Stimulated activated CD4-positive, alpha-beta T cell treated with anti-CD3 and anti-CD28 coated beads, Interleukin-1b, Interleukin-23, amount 100 ng/mL, for 1 hour (primary cell): ENCODE measurements around the gene GSS.

Experiments
- DNase-seq, 2 donors: peaks; one replicate each; pipeline ENCODE4 v3.0.0-alpha.2; 2020; ENCODE audit warnings: low read depth in 2 of 2

Gene GSS

DNA sequence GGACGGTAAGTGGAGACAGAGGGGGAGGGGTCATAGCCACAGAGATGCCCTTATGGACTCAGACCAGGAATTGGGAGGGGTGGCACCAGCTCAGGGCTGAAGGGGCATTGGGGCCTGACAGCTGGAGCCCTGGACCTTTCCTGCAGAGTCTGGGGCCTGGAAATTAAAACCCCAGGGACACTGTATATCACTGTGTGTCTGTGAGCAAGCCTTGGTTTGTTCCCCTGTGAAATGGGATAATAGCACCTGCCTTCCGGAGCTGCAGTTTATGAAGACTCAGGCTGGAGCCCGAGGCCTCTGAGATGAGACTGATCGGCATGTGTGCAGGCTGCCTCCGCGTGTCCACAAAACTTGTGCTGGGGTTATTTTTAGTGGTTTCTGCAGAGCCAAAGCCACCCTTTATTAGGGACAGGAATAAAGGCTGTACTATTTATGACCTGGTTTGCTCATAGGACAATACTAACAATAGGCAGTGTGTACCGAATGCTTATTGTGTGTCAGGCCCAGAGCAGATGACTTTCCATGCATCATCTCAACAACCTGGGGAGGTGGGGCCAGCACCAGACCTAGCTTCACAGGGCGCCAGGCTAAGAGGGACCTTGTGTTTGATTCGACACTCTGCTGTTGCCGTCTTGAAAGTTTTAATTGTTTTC is 22.6 kb upstream of the GSS start:
- DNase-seq = no peak

DNA sequence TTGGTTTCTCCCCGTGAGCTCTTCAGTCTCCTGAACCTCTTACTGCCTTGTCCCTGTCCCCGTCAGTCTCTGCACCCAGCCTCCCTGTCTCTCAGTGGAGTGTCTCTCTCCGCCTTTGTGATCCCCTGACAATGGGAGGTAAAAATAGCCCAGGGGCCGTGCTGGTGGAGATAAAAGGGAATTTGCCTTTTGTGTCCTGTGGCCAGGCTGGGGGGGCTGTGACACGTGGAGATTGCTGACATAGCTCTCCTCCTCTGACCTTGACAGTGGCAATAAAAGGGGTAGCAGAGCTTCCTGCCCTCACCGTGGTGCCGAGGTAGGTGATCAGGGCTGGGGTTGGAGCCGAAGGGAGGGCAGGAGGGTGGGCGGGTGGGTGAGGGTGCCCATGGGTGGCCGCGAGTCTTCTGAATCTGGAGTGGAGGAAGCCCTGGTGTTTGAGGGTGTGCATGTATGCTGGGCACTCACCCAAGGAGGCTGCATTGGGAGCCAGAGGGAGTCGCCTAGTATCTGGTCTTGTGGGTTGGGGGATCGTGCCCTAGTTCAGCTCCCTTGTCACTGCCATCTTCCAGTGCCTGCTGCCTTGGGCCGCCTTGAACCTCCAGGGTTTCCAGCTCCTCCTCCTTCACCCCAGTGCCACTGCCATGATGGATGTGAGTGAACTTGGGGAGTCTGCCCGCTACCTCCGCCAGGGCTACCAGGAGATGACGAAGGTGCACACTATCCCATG is 21.9 kb upstream of the GSS start:
- no peak for DNase-seq

DNA sequence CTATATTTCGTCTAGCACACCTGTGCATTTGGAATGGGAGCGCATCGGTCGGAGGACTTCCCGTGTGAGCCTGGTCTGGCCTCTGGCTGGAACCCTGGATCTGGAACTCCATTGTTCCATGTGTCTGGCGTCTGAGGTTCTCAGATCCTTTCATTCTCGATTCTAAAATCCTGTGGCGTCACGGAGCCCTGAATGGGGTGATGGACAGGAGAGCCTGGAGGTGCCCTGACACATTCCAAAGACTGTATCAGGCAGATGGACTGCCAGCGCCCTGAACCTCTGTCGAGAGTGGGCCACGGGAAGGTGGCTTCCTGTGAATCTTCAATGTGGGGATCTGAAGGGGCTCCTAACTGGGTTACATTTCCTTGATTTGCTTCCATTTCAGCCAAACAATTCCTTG is 20.7 kb upstream of the GSS start:
- no peak for DNase-seq

DNA sequence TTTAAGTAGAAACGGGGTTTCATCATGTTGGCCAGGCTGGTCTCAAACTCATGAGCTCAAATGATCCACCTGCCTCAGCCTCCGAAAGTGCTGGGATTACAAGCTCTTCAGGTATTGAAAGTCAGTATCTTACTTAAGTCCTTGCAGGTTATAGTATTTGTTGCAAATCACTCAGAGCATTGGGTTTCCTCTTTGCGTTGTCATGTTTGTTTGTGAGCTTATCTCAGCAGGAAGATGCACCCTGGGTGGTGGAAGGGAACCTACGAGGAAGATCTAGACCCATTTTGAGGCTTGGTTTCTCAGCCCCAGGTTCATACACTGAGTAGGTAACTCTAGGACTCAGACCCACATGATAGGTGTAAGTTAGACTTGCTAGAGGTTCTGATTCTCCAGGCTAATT is 18.6 kb upstream of the GSS start:
- no peak for DNase-seq

DNA sequence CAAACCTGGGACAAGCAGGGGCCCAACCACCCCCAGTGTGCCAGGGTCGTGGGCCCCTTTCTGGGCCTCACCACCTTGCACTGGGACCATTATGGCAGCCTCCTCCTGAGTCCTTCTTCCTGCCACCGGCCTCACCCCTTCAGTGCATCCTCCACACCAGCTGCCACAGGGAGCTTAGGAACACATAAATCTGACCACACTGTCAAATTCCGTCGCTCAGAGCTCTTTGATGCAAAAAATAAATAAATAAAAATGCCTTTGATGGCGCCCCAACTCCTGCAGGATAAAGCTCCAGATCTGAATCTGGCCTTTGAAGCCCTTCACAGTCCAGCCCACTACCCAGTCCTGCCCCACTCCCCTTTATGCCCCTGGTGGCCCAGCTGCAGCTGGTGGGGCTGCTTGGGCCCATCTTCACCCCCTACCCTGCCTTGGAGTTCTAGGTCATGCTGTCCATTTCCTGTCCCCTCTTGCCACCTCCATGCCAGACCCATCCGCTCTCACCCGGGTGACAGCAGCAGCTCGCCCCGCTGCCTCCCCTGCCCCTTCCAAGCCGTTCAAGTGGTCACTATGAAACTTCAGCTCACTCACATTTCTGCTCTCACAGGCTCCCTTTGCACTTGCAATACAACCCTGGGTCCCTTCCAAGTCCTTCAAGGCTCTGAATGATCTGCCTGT is 16.1 kb upstream of the GSS start:
- no peak for DNase-seq

DNA sequence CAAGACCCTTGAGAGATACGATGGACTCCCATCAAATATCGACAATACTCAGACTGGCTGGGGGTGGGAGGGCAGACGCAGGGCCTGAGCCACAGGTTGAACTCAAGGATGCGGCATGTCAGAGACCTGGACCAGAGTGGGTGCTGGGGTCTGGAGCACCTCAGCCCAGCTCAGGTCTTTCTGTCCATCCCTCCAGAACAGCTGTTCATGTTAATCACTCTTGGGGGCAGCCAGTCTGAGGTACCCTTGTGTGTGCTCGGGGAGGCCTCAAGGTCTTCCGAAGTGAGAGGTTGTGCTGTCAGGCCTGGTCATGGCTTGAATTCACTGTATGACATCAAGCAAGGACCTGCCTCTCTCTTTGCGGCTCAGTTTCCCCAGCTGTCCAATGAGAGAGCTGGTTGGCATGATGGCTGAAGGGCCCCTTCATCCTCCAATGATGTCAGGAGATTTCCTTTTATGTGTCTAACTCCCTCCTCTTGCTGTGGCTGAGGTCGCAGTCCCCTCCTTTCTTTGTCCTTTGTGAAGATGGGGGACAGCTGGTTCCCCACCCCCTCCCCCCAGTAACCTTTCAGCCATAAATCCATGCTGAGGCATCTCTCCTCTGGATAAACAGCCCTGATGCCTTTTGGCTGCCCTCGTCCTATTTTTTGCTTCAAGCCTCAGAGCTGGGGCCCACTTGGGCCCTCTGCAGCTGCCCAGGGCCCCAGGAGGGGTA is 15.4 kb upstream of the GSS start:
- DNase-seq = no peak

DNA sequence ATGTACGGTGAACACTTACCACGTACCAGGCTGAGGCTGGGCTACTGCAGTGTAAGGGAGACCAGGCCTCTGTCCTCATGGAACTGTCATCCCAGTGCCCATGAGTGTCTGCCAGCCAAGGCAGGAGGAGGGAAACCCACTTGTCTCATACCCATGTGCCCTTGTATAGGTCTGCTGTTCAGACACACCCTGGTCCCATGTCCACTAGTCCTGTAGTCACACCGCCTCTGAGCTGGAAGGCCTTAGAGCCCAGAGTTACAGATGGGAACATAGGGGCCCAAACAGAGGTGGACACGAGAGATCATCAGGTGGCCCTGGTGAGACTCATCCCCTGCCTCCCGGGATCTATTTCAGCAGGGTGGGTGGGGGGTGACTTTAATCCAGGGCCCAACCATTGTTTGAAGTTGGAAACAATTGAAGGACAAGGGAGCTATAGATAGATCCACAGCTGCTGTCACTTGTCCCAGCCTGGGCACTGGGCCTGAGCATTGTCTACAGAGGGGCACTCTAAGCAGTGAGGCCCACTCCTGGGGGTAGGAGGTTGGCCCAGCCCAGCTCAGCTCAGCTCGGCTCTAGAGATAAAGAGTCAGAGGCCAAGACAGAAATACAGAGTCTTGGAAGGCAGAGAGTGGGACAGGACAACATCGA is 14.7 kb upstream of the GSS start:
- DNase-seq = no peak

DNA sequence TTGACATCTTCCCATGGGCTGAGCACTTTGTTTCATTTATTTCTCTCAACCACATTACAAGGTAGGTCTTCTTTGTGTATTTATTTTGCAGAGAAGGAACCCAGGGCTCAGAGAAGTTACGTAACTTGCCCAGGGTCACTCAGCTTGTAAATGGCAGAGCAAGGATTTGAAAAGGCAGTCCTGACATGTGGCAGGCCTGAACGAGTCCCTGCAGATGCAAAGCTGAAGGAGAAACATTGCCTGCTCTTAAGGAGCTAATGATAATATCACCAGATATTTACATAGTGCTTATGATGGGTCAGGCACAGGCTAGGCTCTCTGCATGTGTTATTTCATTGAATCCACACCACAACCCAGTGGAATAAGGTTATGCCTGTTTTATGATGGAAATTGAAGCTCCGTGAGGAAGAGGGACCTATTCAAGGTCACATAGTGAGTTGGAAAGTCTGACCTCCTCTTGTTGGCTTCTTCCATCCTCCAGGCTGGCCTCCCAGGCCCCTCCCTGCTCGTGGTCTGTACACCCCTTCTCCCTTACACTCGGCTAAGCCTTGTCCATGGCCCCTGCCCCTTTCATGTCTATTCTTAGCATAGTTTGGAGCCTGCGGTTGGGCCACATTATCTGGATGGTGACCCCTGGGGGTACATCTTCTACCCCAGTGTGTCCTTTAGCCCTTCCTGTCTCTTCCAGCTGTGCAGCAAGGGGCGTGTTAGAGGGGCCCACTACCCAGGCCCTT is 12.6 kb upstream of the GSS start:
- DNase-seq = no peak

DNA sequence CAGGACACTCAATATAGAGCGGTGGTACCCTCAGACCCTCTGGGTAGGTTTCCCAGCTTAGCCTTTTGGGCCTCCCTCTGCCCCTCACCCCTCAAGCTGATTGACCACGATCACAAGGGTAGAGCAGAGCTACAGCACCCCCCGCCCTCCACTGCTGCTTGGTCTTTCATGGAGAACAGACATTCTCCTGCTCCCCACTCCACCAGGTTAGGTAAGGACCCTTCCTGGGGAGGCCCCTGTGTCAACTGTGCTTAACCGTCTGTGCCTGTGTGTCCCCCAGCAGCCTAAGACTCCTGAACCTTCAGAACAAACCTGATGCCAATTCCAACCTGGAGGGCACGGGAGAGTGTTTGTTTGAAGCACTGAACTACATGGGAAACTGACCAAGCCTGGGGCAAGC is 11.8 kb upstream of the GSS start:
- no peak for DNase-seq

DNA sequence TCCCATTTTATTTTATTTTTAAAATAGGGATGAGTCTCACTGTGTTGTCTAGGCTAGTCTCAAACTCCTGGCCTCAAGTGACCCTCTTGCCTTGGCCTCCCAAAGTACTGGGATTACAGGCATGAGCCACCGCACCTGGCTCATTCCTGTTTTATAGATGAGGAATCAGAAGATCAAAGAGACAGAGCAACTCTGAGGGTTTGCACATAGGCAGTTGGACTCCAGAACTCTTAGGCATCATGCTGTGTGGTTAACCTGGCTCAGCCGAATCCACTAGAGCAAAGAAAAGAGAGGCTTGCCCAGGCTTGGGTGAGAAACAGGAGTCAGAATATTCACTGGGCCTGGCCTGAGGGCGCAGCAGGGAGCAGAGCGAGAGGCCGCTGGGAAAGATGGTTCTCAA is 9.4 kb upstream of the GSS start:
- DNase-seq = no peak

DNA sequence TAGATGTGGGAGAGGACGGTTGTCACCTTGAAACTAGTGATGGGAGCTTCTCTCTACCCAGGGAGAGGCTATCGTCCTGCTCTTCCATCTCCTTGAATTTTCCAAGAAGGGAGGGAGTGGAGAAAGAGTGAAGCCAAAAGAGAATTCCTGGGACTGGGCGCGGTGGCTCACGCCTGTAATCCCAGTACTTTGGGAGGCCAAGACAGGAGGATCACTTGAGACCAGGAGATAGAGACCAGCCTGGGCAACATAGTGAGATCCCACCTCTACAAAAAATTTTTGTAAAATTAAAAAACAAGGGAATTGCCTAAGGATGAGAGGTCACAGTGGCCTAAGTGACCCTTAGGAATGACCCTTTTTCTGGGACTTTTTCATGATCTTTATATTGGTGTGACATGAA is 8.9 kb upstream of the GSS start:
- DNase-seq = no peak

DNA sequence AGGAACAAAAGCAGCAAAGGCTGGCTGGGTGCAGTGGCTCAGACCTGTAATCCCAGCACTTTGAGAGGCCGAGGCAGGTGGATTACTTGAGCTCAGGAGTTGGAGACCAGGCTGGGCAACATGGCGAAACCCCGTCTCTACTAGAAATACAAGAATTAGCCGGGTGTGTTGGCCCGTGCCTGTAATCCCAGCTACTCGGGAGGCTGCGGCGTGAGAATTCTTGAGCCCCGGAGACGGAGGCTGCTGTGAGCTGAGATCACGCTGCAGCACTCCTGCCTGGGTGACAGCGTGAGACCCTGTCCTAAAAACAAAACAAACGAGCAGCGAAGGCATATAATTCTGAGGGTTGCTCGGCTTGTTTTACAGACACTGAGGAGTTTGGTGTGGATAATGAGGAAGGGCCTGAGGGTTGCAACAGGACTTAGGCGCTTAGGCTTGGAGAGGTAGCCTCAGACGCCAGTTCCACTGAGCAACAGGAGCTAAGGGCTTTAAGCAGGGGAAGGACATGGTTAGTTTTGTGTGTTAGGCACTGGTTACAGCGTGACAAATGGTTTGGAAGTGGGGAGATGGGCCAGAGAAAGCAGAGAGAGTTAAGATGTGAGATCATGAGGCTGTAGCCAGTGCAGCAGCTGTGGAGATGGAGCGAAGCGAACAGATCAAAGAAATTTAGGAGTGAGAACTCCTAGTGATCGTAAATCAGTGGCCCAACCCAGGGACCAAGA is 1.3 kb upstream of the GSS start:
- no peak for DNase-seq

DNA sequence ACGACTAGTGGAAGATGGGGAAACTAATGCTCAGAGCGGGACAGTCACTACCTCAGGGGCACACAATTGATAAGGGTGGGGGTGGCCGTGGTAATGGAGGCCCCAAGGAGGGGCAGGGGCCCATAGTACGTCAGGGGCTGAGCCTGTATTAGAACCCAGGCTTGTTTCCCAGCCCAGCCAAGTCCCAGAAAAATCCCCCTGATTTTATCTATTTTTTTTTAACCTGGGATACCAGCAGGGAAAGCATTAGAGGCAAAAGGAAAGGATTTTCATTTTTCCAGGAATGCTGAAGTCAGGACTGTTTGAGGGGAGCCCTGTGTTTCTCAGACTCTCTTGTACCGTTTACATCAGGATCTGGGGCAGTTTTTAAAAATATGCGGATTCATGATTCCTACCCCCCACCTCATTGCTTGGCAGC is 444 bp upstream of the GSS start:
- no peak for DNase-seq

DNA sequence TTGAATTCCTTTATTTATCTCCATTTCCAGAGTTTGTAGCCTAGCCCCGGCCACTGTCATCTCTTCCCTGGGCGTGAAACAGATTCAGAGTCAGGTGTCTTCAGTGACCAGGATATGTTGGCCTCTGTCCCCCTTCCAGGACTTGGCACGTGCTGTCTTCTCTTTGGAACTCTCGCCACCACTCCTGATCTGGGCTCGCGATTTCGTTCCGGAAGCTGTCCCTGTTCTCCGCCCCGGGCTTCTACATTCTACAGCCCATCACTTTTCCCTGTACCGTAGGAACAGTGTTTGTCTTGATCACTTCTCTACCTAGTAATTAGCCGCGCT is 739 bp downstream of the GSS start:
- no peak for DNase-seq

DNA sequence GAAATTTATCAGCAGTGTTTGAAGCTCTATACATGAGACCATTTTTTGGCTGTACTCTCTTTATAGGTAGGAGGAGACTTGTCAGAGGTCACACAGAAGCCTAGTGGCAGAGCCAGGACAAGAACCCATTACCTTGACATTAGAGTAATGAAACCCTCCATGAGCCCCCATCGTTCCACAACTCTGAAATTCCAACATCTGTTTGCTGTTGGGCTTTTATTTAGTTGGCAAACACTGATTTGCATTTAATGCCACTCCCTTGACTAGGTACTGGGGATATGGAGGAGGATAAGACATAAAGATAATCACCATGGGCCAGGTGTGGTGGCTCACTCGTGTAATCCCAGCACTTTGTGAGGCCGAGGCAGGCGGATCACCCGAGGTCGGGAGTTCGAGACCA is 1.6 kb downstream of the GSS start:
- no peak for DNase-seq

DNA sequence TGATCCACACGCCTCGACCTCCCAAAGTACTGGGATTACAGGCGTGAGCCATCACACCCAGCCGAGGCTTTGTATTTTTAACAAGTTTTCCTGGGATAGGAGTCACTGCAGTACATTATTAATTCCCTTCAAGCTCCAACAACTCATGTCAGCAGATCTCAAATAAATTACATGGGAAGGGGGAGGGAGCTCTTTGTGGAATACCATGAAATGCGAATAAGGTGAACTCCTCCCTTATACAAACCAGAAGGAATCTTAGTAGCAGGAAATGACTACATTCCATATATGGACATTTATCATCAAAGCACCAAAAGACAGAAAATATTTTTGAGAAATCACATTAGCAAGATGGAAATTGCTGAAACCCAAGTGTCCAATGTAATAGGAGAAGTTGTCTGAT is 2.9 kb downstream of the GSS start:
- no peak for DNase-seq

DNA sequence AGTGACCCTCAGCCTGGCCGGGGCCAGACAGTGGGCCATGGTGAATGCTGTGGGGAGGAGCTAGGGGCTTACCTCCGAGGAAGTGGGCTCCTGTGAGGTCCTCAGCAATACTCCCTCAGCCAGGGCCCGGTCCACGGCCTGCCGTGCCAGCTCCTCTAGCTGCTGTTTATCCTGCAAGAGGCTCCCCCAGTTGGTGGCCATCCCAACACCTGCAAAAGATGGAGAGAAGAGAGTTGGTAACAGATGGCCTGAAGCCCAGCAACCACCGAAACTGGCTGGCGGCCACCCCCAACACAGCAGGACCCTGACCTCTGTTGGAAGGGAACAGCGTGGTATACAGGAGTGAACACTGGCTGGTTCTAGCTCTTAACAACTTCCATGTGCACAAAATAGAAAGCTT is 4.0 kb downstream of the GSS start:
- no peak for DNase-seq

DNA sequence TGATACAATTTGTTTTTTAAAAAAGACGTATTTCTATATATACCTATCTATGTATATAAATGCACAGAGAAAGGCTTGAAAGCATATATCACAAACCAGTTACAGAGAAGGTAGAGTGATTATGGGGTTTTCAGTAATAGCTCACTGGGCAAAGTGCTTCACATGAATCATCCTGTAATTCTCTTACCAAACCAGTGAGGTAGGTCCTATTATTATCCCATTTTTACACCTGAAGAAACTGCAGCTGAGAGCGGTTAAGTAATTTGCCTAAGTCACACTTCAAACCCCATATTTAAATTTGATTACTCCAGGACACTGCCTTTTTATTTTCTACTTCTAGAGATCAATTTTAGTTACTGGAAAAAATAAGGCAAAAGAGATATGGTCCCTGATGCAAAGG is 4.4 kb downstream of the GSS start:
- DNase-seq = no peak

DNA sequence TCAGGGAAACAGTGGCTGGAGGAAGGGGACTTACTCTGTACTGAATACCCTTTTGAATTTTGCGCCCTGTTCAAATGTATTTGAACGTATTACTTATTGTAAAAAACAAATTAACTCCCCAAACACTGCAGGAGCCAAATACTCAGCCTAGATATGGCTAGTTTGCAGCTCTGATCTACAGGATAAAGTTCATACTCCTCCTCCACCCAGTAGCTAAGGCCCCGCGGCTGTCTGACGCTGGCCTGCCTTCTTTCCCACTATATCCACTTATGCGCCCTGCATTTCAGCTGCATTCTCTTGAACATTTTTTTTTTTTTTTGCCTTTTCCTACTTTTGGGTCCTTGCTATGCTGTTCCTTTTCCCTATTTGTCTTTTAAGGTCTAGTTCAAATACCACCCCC is 6.5 kb downstream of the GSS start:
- DNase-seq = no peak

DNA sequence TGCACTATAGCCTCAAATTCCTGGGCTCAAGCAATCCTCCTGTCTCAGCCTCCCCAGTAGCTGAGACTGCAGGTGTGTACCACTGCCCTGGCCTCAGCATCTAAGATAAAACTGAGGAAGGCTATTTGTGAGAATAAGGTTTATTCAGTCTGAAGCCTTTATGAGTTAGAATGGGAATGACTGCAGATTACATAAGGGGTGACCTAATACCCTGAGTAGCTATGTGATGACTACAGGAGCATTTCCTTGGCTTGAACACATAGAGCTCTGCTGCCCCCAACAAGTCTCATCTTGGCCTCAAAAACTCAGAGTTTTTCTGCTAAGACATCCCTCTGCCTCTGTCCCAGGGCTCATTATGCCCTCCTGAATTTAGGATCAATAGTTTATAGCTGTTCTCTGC is 7.6 kb downstream of the GSS start:
- DNase-seq = no peak

DNA sequence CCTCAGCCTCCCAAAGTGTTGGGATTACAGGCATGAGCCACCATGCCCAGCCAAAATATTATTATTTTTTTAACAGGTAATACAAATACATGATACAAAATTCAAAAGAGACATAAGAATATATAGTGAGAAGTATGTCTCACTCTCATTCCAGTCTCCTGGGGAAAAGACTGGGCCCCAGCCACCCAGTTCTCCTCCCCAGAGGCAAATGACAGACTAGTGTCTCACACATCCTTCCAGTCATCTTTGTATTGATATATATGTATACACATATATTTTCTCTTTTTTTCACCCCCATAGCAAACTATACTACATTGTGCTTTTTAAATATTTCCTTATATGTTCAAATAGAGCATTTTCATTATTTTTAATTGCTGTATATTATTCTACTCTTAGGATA is 8.3 kb downstream of the GSS start:
- no peak for DNase-seq
